ENCODE data around the gene UXS1. TPM values are rescaled to one million over a fixed set of nuclear protein-coding genes. Genes with fewer than 3 reads are reported as not detected.
"Not testable (repeated sequence)": the region's sequence is repeated elsewhere in the genome, so short reads cannot be mapped to it uniquely, and the experiment has no call there.

UXS1 gene
- total RNA-seq (10 to 100 TPM; 76.6 to 95.1 TPM), polyA plus RNA-seq (ENCODE audit: insufficient read depth, low read depth, low replicate concordance) (51.3 TPM)
- long read RNA-seq, donor 1, transcript UXS1-203 (15 exons, 1,839 nt), result major isoform, 16 of 61 reads
- long read RNA-seq, donor 1, partial matches to known transcripts, result 39 of 61 reads
- long read RNA-seq, donor 1, other reads (novel, unspliced or antisense), result 0 of 61 reads
- long read RNA-seq, donor 2, transcript UXS1-203 (15 exons, 1,839 nt), result major isoform, 12 of 13 reads
- long read RNA-seq, donor 2, partial matches to known transcripts, result 0 of 13 reads
- long read RNA-seq, donor 2, other reads (novel, unspliced or antisense), result 0 of 13 reads

DNA sequence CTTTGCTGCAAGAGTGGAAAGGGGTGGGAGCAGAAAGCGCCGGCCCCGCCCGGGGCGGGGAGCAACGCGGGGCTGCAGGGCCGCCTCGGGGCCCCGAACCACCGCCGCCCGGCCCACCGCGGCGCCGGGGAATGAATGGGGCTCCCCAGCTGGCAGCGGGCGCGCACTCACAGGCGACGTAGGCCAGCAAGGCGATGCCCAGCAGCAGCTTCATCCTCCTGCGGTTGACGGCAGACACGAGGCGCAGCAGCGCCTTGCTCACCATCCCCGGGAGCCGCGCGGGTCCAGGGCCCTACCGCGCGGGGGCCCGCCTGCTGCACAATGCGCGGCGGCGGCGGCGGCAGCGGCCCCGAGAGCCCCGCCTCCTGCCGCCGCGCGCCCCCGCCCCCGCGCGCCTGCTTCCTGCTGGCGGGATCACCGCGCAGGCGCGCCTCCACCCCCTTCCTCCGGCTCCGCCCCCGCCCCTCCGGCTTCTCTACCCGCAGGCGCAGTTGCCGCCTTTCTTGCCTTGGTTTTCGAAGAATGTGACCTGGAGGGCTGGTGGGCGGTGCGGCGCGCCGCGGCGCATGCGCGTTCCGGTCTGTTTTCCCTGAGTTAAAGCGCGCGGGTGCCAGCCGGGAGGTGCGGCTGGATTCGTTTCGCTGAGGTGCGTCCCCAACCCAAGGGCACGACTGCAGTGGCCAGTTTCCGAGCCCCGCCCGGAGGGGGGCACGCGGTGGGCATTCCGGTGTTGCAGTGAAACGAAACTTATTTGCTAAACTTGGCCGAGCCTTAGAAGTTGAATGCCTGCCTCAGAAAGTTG is at the start of gene UXS1:
TSS of gene UXS1 (minus strand) at position 325 of the 802 bp plus-strand sequence. CDS start at position 265, 60 bp downstream.
- Histone ChIP-seq H3K9me3 (no peaks in the 10 kb centered on the region), H3K4me1 (no peaks in the 10 kb centered on the region), H3K36me3 (ENCODE audit: low read depth, missing control alignments) (no peaks in the 10 kb centered on the region), H3K27me3 (no peaks in the 10 kb centered on the region), H3K27ac (peak within 1 kb of the TSS; percentile 55 to 87), H3K4me3 (peak within 1 kb of the TSS; percentile 82 to 87)
- TF ChIP-seq, protein P1, sequence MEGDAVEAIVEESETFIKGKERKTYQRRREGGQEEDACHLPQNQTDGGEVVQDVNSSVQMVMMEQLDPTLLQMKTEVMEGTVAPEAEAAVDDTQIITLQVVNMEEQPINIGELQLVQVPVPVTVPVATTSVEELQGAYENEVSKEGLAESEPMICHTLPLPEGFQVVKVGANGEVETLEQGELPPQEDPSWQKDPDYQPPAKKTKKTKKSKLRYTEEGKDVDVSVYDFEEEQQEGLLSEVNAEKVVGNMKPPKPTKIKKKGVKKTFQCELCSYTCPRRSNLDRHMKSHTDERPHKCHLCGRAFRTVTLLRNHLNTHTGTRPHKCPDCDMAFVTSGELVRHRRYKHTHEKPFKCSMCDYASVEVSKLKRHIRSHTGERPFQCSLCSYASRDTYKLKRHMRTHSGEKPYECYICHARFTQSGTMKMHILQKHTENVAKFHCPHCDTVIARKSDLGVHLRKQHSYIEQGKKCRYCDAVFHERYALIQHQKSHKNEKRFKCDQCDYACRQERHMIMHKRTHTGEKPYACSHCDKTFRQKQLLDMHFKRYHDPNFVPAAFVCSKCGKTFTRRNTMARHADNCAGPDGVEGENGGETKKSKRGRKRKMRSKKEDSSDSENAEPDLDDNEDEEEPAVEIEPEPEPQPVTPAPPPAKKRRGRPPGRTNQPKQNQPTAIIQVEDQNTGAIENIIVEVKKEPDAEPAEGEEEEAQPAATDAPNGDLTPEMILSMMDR (IDR thresholded peaks at IDR 0.05), result no peak
- peak; percentile 7 for TF ChIP-seq POLR2A (IDR thresholded peaks at IDR 0.05)
- 0 to 1% methylated on average over 8 to 78 of the region's 93 CpGs for WGBS, 2 donors
- peak; percentile 98 for DNase-seq
- intact Hi-C loops (cut with DNase I; ENCODE audit: low total_unique reads), result no loop called here

DNA sequence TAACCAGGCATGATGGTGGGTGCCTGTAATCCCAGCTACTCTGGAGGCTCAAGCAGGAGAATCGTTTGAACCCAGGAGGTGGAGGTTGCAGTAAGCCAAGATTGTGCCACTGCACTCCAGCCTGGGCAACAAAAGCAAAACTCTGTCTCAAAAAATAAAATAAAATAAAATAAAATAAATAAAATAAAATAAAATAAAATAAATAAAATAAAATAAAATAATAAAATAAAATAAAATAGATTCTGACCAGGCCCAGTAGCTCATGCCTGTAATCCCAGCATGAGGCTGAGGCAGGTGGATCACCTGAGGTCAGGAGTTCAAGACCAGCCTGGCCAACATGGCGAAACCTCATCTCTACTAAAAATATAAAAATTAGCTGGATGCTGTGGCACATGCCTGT is 45.4 kb upstream of the UXS1 start:
- H3K27ac ChIP-seq; H3K4me3 ChIP-seq; H3K4me1 ChIP-seq; intact Hi-C loops (cut with DNase I; ENCODE audit: low total_unique reads); H3K27me3 ChIP-seq; H3K9me3 ChIP-seq; H3K36me3 ChIP-seq (ENCODE audit: low read depth, missing control alignments); DNase-seq: not testable (repeated sequence)
- 93 to 94% methylated on average over 2 of the region's 2 CpGs for WGBS, 2 donors

DNA sequence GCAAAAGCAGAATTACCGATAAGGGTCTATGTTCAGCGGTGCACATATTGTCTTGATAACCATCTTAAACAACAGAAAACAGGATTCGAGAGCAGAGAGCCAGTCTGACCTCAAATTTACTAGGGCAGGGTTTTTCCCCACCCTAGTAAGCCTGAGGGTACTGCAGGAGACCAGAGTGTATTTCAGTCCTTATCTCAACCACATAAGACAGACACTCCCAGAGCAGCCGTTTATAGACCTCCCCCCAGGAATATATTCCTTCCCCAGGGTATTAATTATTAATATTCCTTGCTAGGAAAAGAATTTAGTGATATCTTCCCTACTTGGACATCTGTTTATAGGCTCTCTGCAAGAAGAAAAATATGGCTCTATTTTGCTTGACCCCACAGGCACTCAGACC is 41.3 kb upstream of the UXS1 start:
- H3K4me1 ChIP-seq; intact Hi-C loops (cut with DNase I; ENCODE audit: low total_unique reads); H3K4me3 ChIP-seq; H3K27ac ChIP-seq; H3K36me3 ChIP-seq (ENCODE audit: low read depth, missing control alignments); H3K9me3 ChIP-seq; DNase-seq; H3K27me3 ChIP-seq: not testable (repeated sequence)
- 86 to 93% methylated on average over 4 of the region's 4 CpGs for WGBS, 2 donors

DNA sequence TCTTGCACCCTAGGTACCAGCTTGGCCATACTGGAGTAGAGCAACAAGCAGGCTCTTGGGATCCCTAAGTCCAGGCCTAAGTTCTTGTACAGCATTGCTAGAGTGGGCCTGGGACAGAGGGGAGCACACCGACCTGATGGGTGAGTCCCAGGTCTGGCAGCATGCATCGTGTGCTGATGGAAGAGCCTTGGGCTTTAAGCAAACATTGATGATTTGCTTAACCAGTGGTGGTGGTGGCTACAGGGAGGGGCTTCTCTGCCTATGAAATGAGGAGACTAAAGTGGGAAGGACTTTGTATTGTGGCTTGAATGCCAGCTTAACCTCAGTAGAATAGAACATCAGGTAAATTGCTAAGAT is 39.2 kb upstream of the UXS1 start:
- intact Hi-C loops (cut with DNase I; ENCODE audit: low total_unique reads), result no loop called here
- no peak for TF ChIP-seq POLR2A (IDR thresholded peaks at IDR 0.05)
- TF ChIP-seq, protein P1 (IDR thresholded peaks at IDR 0.05), result no peak
- H3K27ac ChIP-seq, result no peak overlapping the region
- 88 to 97% methylated on average over 2 of the region's 2 CpGs for WGBS, 2 donors
- H3K4me3 ChIP-seq, result no peak overlapping the region
- no peaks in the 10 kb centered on the region for H3K4me1 ChIP-seq
- H3K27me3 ChIP-seq, result no peaks in the 10 kb centered on the region
- H3K36me3 ChIP-seq (ENCODE audit: low read depth, missing control alignments), result no peaks in the 10 kb centered on the region
- H3K9me3 ChIP-seq, result no peaks in the 10 kb centered on the region
- no peak for DNase-seq

DNA sequence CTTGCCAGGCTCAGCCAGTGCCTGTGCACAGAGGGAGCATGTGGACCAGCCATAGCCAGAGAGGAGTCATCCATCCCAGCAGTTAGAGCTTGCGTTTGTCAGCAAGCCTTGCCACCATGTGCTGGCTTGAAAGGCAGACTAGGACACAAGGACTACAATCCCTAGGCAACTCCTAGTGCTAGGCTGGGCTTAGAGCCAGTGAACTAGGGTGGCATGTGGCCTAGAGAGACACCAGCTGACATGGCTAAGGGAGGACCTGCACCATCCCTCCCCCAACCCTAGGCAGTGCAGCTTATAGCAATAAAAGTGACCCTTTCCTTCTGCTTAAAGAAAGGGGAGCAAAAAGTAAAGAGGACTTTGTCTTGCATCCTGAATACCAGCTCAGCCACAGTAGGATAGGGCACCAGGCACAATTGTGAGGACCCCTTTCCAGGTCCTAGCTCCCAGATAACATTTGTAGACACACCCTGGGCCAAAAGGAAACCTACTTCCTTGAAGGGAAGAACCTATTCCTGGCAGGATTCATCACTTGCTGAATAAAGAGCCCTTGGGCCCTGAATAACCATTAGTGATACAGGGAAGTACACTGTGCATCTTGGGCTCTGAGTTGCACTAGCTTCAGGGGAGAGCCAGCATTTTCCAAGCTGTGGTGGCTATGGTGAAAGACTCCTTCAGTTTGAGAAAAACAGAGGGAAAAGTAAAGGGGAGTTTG is 38.7 kb upstream of the UXS1 start:
- no peaks in the 10 kb centered on the region for H3K4me1 ChIP-seq
- no peaks in the 10 kb centered on the region for H3K27me3 ChIP-seq
- 50 to 80% methylated on average over 1 of the region's 1 CpG for WGBS, 2 donors
- no peak for TF ChIP-seq POLR2A (IDR thresholded peaks at IDR 0.05)
- TF ChIP-seq, protein P1 (IDR thresholded peaks at IDR 0.05), result no peak
- DNase-seq, result peak; percentile 32
- intact Hi-C loops (cut with DNase I; ENCODE audit: low total_unique reads), result no loop called here
- no peaks in the 10 kb centered on the region for H3K9me3 ChIP-seq
- no peak overlapping the region for H3K27ac ChIP-seq
- no peaks in the 10 kb centered on the region for H3K36me3 ChIP-seq (ENCODE audit: low read depth, missing control alignments)
- H3K4me3 ChIP-seq, result no peak overlapping the region
